Measurements from ENCODE around the gene FMNL2. TPM values are rescaled to one million over a fixed set of nuclear protein-coding genes. Genes with fewer than 3 reads are reported as not detected.

FMNL2 gene
- polyA plus RNA-seq, 1 donor, result 134 TPM

- DNase-seq, result no peak
These were observed 246.4 kb downstream of the FMNL2 start for GRCh38 chr2:152581360-152581759.

GRCh38 chr2:152582081-152582480, 247.1 kb downstream of the FMNL2 start:
- no peak for DNase-seq

- no peak for DNase-seq
These were observed 248.7 kb downstream of the FMNL2 start for GRCh38 chr2:152583512-152584229.

- no peak for DNase-seq
These were observed 249.3 kb downstream of the FMNL2 start for GRCh38 chr2:152584301-152584700.

- no peak for DNase-seq
These were observed 251.0 kb downstream of the FMNL2 start for GRCh38 chr2:152585830-152586484.

GRCh38 chr2:152587187-152587947, 252.4 kb downstream of the FMNL2 start:
- DNase-seq, result no peak

- no peak for DNase-seq
These were observed 254.0 kb downstream of the FMNL2 start for GRCh38 chr2:152588998-152589397.

- no peak for DNase-seq
These were observed 259.2 kb downstream of the FMNL2 start for GRCh38 chr2:152594022-152594766.

GRCh38 chr2:152594792-152595191, 259.8 kb downstream of the FMNL2 start:
- no peak for DNase-seq

- no peak for DNase-seq
These were observed 264.2 kb downstream of the FMNL2 start for GRCh38 chr2:152598975-152599759.

GRCh38 chr2:152600051-152600657, 265.2 kb downstream of the FMNL2 start:
- no peak for DNase-seq

- DNase-seq, result no peak
These were observed 265.7 kb downstream of the FMNL2 start for GRCh38 chr2:152600697-152601096.

GRCh38 chr2:152602750-152603149, 267.8 kb downstream of the FMNL2 start:
- no peak for DNase-seq

- DNase-seq, result no peak
These were observed 268.2 kb downstream of the FMNL2 start for GRCh38 chr2:152603166-152603565.

- no peak for DNase-seq
These were observed 271.1 kb downstream of the FMNL2 start for GRCh38 chr2:152606081-152606480.

- DNase-seq, result no peak
These were observed 272.0 kb downstream of the FMNL2 start for GRCh38 chr2:152606941-152607340.

GRCh38 chr2:152607793-152608300, 272.9 kb downstream of the FMNL2 start:
- no peak for DNase-seq

GRCh38 chr2:152609154-152609553, 274.2 kb downstream of the FMNL2 start:
- no peak for DNase-seq

GRCh38 chr2:152609699-152610098, 274.7 kb downstream of the FMNL2 start:
- no peak for DNase-seq

GRCh38 chr2:152611458-152612231, 276.7 kb downstream of the FMNL2 start:
- no peak for DNase-seq
